ENCODE data around the gene ASXL1. TPM values are rescaled to one million over a fixed set of nuclear protein-coding genes. Genes with fewer than 3 reads are reported as not detected.
"Not testable (repeated sequence)": the region's sequence is repeated elsewhere in the genome, so short reads cannot be mapped to it uniquely, and the experiment has no call there.

The ASXL1 gene
- total RNA-seq, 1 donor from 2014 or later: 30.7 TPM

GRCh38 chr20:32465092-32465900, 107.2 kb downstream of the ASXL1 start:
- peak; percentile 68 for DNase-seq (ENCODE audit: low read depth, low spot score)

GRCh38 chr20:32465901-32466675, 108.0 kb downstream of the ASXL1 start:
- not testable (repeated sequence) for DNase-seq (ENCODE audit: low read depth, low spot score)

- no peak for DNase-seq (ENCODE audit: low read depth, low spot score)
Measured at GRCh38 chr20:32466739-32467505, 108.8 kb downstream of the ASXL1 start.

- DNase-seq (ENCODE audit: low read depth, low spot score): no peak
Measured at GRCh38 chr20:32467506-32468312, 109.6 kb downstream of the ASXL1 start.

- no peak for DNase-seq (ENCODE audit: low read depth, low spot score)
Measured at GRCh38 chr20:32468313-32468640, 110.1 kb downstream of the ASXL1 start.

GRCh38 chr20:32468860-32469259, 110.7 kb downstream of the ASXL1 start:
- no peak for DNase-seq (ENCODE audit: low read depth, low spot score)

- peak; percentile 95 for DNase-seq (ENCODE audit: low read depth, low spot score)
Measured at GRCh38 chr20:32470025-32470861, 112.1 kb downstream of the ASXL1 start.

- no peak for DNase-seq (ENCODE audit: low read depth, low spot score)
Measured at GRCh38 chr20:32470940-32471339, 112.8 kb downstream of the ASXL1 start.

- no peak for DNase-seq (ENCODE audit: low read depth, low spot score)
Measured at GRCh38 chr20:32472581-32473207, 114.6 kb downstream of the ASXL1 start.

- no peak for DNase-seq (ENCODE audit: low read depth, low spot score)
Measured at GRCh38 chr20:32473231-32474008, 115.3 kb downstream of the ASXL1 start.

GRCh38 chr20:32474009-32474716, 116.0 kb downstream of the ASXL1 start:
- no peak for DNase-seq (ENCODE audit: low read depth, low spot score)

GRCh38 chr20:32474717-32474966, 116.5 kb downstream of the ASXL1 start:
- no peak for DNase-seq (ENCODE audit: low read depth, low spot score)

- peak; percentile 78 for DNase-seq (ENCODE audit: low read depth, low spot score)
Measured at GRCh38 chr20:32474967-32475811, 117.1 kb downstream of the ASXL1 start.

- no peak for DNase-seq (ENCODE audit: low read depth, low spot score)
Measured at GRCh38 chr20:32476684-32477593, 118.8 kb downstream of the ASXL1 start.

GRCh38 chr20:32477594-32478512, 119.7 kb downstream of the ASXL1 start:
- no peak for DNase-seq (ENCODE audit: low read depth, low spot score)

GRCh38 chr20:32478576-32478975, 120.4 kb downstream of the ASXL1 start:
- no peak for DNase-seq (ENCODE audit: low read depth, low spot score)

All from pulmonary artery endothelial cell (primary cell).